D341Med (cell line): ENCODE results near the gene BIN1.

Source experiments
- DNase-seq: peaks from one replicate; pipeline ENCODE4 v3.0.0; 2012; ENCODE audit warnings: low spot score

Gene BIN1

GRCh38 chr2:127020536-127020935 is 86.4 kb downstream of the BIN1 start:
- DNase-seq: no peak

- no peak for DNase-seq
Measured at GRCh38 chr2:127017548-127017947, 89.4 kb downstream of the BIN1 start.

DNA sequence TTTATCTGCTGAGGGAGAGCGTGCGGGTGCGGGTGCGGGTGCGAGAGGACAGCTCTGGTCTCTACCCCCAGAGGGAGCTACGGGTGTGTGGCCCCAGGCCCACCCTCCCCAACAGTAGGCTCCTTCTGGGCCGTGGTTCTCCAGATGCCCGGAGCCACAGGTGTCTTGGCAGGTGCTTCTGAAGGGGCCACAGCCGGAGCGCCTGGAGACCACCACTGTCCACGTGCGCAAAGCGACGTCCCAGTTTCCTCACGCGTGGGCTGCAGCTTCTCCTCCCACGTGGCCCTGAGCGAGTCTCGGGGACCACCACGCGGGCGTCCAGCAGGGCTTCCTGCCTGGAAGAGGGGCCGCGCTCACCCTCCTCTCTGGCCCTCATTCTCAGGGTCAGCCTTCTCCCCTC is 90.6 kb downstream of the BIN1 start:
- DNase-seq: no peak

GRCh38 chr2:127015106-127015910 is 91.6 kb downstream of the BIN1 start:
- no peak for DNase-seq

DNA sequence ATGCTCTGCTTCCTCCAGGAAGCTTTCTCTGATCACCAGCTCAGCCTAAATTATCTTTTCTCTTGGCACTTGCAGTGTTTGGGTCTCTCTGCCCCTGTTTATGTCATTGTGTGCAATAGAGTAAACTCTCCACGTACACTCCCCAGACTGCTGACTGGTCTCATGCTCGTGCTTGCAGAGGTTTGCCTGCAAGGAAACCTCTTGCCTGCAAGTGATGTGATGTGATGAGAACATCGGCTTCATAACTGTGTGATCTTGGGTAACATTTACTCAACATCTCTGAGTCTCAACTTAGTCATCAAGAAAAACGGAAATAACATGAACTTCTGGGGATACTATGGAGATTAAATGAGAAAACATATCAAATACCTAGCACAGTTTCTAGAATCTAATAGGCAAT is 92.3 kb downstream of the BIN1 start:
- DNase-seq: no peak

DNA sequence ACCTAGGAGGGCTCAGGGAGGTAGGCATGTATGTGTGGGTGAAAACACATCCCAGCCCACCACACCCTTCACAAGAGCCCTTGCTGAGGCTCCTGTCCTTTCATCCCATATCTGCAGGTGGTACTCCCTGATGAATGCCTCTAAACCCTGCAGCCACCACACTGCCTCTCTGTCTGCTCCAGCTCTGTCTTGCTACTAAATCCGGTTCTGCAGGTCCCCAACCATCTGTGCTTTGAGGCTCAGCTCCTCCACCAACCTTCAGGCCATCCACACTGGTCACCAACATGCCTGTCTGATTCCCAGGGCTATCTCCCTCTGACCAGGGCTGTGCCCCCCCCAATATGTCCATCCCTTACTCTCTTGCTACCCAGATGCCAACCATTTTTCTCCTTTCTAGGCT is 92.7 kb downstream of the BIN1 start:
- DNase-seq: no peak

- DNase-seq: no peak
Measured at GRCh38 chr2:127012868-127013267, 94.1 kb downstream of the BIN1 start.

- no peak for DNase-seq
Measured at GRCh38 chr2:127012215-127012614, 94.7 kb downstream of the BIN1 start.

GRCh38 chr2:127011796-127012195 is 95.2 kb downstream of the BIN1 start:
- no peak for DNase-seq

DNA sequence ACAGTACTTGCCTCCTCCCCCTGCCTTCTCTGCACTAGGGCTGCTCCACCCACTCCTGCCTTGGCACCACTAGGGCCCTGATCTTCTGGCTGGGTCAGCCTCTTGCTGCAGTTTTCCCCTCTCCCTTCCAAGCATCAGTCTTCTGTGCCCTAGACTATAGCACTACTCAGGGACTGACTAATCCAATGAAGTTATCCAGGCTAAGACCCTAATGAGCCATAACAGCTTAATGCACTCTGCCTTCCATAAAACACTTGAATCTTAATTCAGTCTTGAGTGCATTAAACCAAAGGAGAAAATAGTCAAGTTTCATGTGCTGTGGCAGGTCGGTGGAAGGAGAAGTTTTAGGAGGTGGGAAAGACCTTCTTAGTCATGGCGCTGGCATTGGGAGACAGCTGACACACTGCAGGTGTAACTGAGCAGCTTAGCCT is 95.7 kb downstream of the BIN1 start:
- DNase-seq: no peak

- DNase-seq: no peak
Measured at GRCh38 chr2:127008265-127009015, 98.5 kb downstream of the BIN1 start.

DNA sequence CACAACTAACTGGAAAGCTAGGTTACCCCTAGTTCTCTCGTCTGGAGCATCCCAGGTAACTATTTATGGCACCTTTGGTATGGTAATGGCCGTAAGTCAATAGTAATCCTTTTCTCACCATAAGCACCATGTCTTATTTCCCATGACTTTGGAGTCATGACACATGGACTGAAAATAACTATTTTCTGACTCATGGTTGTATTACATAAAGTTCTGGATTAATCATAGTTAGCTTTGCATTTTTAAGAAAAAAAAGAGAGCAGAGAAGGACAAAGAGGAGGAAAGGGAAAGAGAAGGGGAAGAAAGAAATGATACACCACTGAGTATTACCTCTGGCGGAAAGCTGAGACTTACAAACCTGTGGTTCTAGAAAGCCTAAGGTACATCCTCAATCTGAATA is 99.3 kb downstream of the BIN1 start:
- DNase-seq: no peak

- no peak for DNase-seq
Measured at GRCh38 chr2:127006962-127007361, 100.0 kb downstream of the BIN1 start.

DNA sequence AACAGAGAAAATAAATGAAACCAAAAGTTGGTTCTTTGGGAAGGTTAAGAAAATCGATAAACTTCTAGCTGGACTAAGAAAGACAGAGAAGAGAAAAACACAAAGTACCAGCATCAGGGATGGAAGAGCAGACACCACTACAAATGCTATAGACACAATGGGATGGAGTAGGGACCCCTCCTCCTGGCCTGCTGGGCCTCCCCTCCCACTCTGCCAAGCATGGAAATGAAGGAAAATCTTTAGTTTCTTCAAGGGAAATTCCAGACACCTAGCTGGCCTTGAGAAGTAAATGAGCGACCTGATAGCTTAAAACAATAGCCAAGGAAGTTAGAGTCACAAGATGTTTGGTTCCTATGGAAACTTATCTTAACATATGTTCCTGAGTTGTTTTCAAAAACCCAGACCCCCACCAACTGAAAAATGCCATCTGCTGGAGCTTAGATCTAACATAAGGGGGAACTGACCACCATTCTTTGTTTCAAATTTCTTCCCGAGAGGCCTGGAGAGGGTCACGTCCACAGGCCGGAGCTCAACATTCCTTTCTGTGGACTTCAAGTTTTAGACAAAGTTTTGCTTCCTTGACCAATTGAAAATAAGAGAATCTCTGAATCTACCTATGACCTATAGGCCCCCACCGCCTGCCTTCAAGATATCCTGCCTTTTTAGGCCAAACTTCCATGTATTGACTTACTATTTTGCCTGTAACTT is 101.9 kb downstream of the BIN1 start:
- DNase-seq: no peak

DNA sequence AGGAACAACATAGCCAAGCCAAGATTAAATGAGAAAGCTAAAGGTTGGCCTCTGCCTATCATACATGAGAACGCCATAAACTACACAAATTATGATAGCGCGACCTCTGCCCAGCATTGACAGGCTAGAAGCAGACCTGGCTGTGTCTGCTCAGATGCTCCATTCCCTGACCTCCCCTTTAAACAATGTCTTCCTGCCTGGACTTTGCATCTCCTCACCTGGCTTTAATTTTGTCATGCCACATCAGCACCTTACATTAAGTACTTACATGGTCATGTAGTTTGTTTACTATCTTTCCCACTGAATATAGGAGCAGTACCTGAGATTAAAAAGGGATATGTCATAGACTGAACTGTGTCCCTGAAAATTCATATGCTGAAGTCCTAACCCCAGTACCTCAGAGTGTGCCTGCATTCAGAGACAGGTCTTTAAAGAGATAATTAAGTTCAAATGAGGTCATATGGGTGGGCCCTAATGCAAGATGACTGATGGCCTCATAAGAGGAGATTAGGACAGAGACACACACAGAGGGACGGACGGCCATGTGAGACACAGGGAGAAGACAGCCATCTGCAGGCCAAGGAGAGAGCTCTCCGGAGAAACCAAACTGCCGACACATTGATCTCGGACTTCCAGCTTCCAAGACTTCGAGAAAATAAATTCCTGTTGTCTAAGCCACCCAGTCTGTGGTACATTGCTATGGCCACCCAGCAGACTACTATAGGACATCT is 103.7 kb downstream of the BIN1 start:
- DNase-seq: no peak

GRCh38 chr2:127001751-127002150 is 105.2 kb downstream of the BIN1 start:
- DNase-seq: no peak

- DNase-seq: no peak
Measured at GRCh38 chr2:127000937-127001336, 106.0 kb downstream of the BIN1 start.

DNA sequence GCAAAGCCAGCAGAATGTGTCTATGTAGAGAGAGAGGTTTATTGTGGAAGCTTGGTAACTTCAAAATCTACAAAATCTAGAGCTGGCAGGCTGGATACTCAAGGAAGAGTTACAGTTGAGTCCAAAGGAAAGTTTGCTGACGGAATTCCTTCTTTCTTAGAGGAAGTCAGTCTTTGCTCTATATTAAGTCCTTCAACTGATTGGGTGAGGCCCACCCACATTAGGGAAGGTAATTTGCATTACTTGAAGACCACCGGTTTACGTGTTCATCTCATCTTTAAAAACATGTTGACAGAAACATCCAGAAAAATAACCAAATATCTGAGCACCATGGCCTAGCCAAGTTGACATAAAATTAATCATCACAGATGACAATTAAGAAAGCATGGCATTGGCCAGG is 106.8 kb downstream of the BIN1 start:
- DNase-seq: no peak

DNA sequence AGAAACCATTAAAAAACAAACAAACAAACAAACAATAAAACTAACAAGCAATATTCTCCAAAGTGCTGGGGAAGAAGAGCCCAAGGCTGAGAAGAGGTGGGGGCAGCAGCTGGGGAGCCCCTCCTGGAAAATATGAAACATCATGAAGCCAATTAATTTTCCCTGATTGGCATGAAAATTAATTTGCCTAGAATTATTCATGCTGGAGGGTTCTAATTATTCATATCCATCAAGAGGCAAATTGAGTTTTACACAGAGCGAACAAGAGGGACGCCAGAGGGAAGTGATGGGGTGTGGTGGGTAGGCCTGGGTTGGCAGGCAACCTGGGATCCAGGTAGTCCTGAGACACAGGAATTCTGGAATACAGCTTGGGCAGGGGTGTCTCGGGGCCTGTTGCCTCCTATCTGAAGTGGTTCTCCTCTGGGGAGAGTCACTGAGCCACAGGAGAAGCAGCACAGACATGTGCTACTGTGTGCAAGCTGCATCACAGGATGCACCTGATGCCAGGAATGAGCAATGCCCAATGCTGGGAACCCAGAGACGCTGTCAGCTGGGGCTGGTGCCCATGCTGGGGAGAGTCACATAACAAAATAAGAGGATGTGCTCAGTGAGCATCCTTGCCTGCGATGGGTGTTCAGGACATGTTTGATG is 107.7 kb downstream of the BIN1 start:
- no peak for DNase-seq

GRCh38 chr2:126998486-126998885 is 108.5 kb downstream of the BIN1 start:
- DNase-seq: no peak
